Tibial nerve (tissue), 4 donors: Measurements from ENCODE around the gene PLCB1. TPM values are rescaled to one million over a fixed set of nuclear protein-coding genes. Genes with fewer than 3 reads are reported as not detected.

Experiments
- DNase-seq, 2 donors: peaks; one replicate each; pipeline ENCODE4 v3.0.0-alpha.2; 2019; ENCODE audit warnings: low spot score in 2 of 2
- H3K27ac ChIP-seq, 4 donors: fragments of 200-600 bp; sonication (generic) in 3 of 4; one replicate each; pipeline ENCODE4 v1.5.1; 2017 to 2019; ENCODE audit warnings: mild to moderate bottlenecking in 1 of 4
- H3K27me3 ChIP-seq, 2 donors: fragments of 200-600 bp; sonication (generic) in 1 of 2; one replicate each; pipeline versions ENCODE4 v1.5.1 to v1.6.0; 2017 to 2019
- H3K36me3 ChIP-seq, 3 donors: fragments of 200-600 bp; sonication (generic); one replicate each; pipeline ENCODE4 v1.5.1; 2018 to 2019
- H3K4me1 ChIP-seq, 4 donors: fragments of 200-600 bp; sonication (generic) in 3 of 4; one replicate each; pipeline ENCODE4 v1.5.1; 2017 to 2019
- H3K4me3 ChIP-seq, 4 donors: fragments of 200-600 bp; sonication (generic) in 3 of 4; one replicate each; pipeline ENCODE4 v1.5.1; 2017 to 2019; ENCODE audit warnings: mild to moderate bottlenecking in 1 of 4, moderate library complexity in 1 of 4
- H3K9me3 ChIP-seq, 4 donors: fragments of 200-600 bp; sonication (generic) in 3 of 4; one replicate each; pipeline ENCODE4 v1.5.1; 2017 to 2019
- EP300 ChIP-seq, 2 donors: sonication (generic); formaldehyde crosslinking; IDR thresholded peaks; one replicate each; pipeline ENCODE4 v1.6.1; 2017; ENCODE audit warnings: antibody characterized with exemption in 2 of 2, mild to moderate bottlenecking in 1 of 2
- POLR2A ChIP-seq, 2 donors: fragments of 450-650 bp; IDR thresholded peaks; one replicate each; pipeline ENCODE4 v1.6.1; 2017; ENCODE audit warnings: antibody characterized with exemption in 2 of 2, mild to moderate bottlenecking in 2 of 2, moderate library complexity in 2 of 2
- WGBS, 2 donors: methylation state at CpG; one replicate each; pipeline ENCODE4 v1.1.5; 2018; 5-methylcytosine and 5-hydroxymethylcytosine counted together
- total RNA-seq, 4 donors: library from RNA; depleted of rRNA; stranded (reverse); fragments of >200 nt; gene quantifications; one replicate each; pipeline ENCODE4 v1.1.0, GENCODE V29; 2016
- TF ChIP-seq, protein P1 (sequence below), 5 experiments: fragments of 200-600 bp in 3 of 5; fragments of 450-650 bp in 2 of 5; sonication (generic) in 3 of 5; IDR thresholded peaks; one replicate each; pipeline ENCODE4 v1.5.1; 2016 to 2019; ENCODE audit warnings: antibody characterized with exemption in 5 of 5, mild to moderate bottlenecking in 3 of 5, moderate library complexity in 2 of 5

The PLCB1 gene
- total RNA-seq, 4 donors from 2014 or later = 34.7 to 52.8 (median 39.2) TPM

- H3K27ac ChIP-seq = no peak overlapping the region
- 63 to 68% methylated on average over 5 of the region's 5 CpGs for WGBS, 2 donors
- DNase-seq = no peak
Measured at GRCh38 chr20:8796088-8796660, 664.1 kb downstream of the PLCB1 start.

GRCh38 chr20:8798505-8798904 is 666.4 kb downstream of the PLCB1 start:
- no peak overlapping the region for H3K4me3 ChIP-seq
- TF ChIP-seq, protein P1, sequence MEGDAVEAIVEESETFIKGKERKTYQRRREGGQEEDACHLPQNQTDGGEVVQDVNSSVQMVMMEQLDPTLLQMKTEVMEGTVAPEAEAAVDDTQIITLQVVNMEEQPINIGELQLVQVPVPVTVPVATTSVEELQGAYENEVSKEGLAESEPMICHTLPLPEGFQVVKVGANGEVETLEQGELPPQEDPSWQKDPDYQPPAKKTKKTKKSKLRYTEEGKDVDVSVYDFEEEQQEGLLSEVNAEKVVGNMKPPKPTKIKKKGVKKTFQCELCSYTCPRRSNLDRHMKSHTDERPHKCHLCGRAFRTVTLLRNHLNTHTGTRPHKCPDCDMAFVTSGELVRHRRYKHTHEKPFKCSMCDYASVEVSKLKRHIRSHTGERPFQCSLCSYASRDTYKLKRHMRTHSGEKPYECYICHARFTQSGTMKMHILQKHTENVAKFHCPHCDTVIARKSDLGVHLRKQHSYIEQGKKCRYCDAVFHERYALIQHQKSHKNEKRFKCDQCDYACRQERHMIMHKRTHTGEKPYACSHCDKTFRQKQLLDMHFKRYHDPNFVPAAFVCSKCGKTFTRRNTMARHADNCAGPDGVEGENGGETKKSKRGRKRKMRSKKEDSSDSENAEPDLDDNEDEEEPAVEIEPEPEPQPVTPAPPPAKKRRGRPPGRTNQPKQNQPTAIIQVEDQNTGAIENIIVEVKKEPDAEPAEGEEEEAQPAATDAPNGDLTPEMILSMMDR (IDR thresholded peaks at IDR 0.05) = no peak
- TF ChIP-seq EP300 (IDR thresholded peaks at IDR 0.05) (no peak), POLR2A (IDR thresholded peaks at IDR 0.05) (no peak)
- H3K27me3 ChIP-seq = no peaks in the 10 kb centered on the region
- no peaks in the 10 kb centered on the region for H3K36me3 ChIP-seq
- no peak for DNase-seq
- no peak overlapping the region for H3K27ac ChIP-seq
- no peaks in the 10 kb centered on the region for H3K9me3 ChIP-seq
- H3K4me1 ChIP-seq = peaks cover 0 to 12% (median 0%) of the 10 kb centered on the region in 4 donors

More at GRCh38 chr20:8796088-8796660, 664.1 kb downstream of the PLCB1 start:
- H3K4me3 ChIP-seq = no peak overlapping the region
- no peak for TF ChIP-seq POLR2A (IDR thresholded peaks at IDR 0.05)
- TF ChIP-seq, protein P1 (IDR thresholded peaks at IDR 0.05) = no peak
- H3K27me3 ChIP-seq = no peaks in the 10 kb centered on the region
- no peaks in the 10 kb centered on the region for H3K36me3 ChIP-seq
- peaks cover 0 to 12% (median 0%) of the 10 kb centered on the region in 4 donors for H3K4me1 ChIP-seq
- H3K9me3 ChIP-seq = no peaks in the 10 kb centered on the region

- peaks cover 0 to 12% (median 0%) of the 10 kb centered on the region in 4 donors for H3K4me1 ChIP-seq
- H3K9me3 ChIP-seq = no peaks in the 10 kb centered on the region
- DNase-seq = no peak
- WGBS, 2 donors = 22 to 33% methylated on average over 1 of the region's 1 CpG
- no peaks in the 10 kb centered on the region for H3K36me3 ChIP-seq
- H3K4me3 ChIP-seq = no peak overlapping the region
- TF ChIP-seq POLR2A (IDR thresholded peaks at IDR 0.05) = no peak
- TF ChIP-seq, protein P1 (IDR thresholded peaks at IDR 0.05) = no peak
- TF ChIP-seq EP300 (IDR thresholded peaks at IDR 0.05) = no peak
- H3K27me3 ChIP-seq = no peaks in the 10 kb centered on the region
- no peak overlapping the region for H3K27ac ChIP-seq
Measured at GRCh38 chr20:8800089-8800488, 668.0 kb downstream of the PLCB1 start.

DNA sequence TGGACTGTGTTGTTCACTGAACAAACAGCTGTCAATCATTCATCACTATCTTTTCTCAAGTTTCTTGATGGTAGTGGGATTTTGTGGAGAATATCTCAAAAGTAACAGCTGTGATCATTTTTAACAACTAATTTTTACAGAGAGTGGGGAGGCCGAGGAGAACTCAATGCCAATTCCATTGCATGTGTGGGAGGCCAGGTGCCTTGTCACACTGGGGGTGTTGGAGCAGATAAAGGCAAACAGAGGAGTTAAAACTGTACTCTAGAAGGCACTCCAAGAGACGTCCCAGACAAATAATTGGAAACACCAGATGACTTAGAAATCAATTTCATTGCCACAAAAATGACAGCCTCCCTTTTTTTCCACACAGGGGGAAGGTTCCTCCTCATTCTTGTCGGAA is 669.6 kb downstream of the PLCB1 start:
- H3K36me3 ChIP-seq = no peaks in the 10 kb centered on the region
- WGBS, 2 donors = 89 to 91% methylated on average over 3 of the region's 3 CpGs

GRCh38 chr20:8803065-8803464 is 671.0 kb downstream of the PLCB1 start:
- H3K27ac ChIP-seq = no peak overlapping the region
- WGBS, 2 donors = 57 to 58% methylated on average over 2 of the region's 2 CpGs
- H3K27me3 ChIP-seq = no peaks in the 10 kb centered on the region

More for the DNA sequence above, 669.6 kb downstream of the PLCB1 start:
- H3K4me1 ChIP-seq = no peaks in the 10 kb centered on the region
- DNase-seq = no peak
- TF ChIP-seq, protein P1 (IDR thresholded peaks at IDR 0.05) = no peak
- H3K27ac ChIP-seq = no peak overlapping the region
- H3K27me3 ChIP-seq = no peaks in the 10 kb centered on the region
- no peak overlapping the region for H3K4me3 ChIP-seq
- H3K9me3 ChIP-seq = no peaks in the 10 kb centered on the region

More at GRCh38 chr20:8803065-8803464, 671.0 kb downstream of the PLCB1 start:
- Histone ChIP-seq H3K9me3 (no peaks in the 10 kb centered on the region), H3K36me3 (no peaks in the 10 kb centered on the region), H3K4me1 (no peaks in the 10 kb centered on the region), H3K4me3 (no peak overlapping the region)
- TF ChIP-seq EP300 (IDR thresholded peaks at IDR 0.05) (no peak), POLR2A (IDR thresholded peaks at IDR 0.05) (no peak)
- TF ChIP-seq, protein P1 (IDR thresholded peaks at IDR 0.05) = no peak
- DNase-seq = no peak
